SHP77 (cell line): ENCODE data around the gene IZUMO1.
"Not testable (repeated sequence)": the region's sequence is repeated elsewhere in the genome, so short reads cannot be mapped to it uniquely, and the experiment has no call there.

Experiments used
- DNase-seq, 2 experiments: peaks; one replicate each; lab custom pipeline; 2025; lab: John Stamatoyannopoulos, UW

IZUMO1 gene

GRCh38 chr19:48713041-48713863 is 33.5 kb downstream of the IZUMO1 start:
- DNase-seq: no peak

DNA sequence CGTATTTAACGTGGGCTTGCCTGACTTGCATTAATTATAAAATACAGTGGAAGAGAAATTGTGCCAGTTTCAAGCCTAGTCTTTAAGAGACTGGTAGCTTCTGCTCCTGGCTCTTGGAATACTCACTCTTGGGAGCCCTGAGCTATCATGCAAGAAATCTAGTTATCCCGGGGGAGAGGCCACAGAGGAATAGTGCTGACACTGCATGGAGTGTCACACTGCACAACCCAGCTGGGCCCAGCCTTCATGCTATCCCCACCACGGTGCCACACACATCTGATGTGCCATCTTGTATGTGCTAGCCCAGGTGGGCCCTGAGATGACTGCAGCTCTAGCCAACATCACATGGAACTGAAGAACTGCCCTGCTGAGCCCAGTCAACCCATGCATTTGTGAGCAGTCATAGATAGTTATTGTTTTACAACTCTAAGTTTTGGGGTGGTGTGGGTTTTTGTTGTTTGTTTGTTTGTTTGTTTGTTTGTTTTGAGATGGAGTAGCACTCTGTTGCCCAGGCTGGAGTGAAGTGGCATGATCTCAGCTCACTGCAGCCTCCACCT is 35.5 kb downstream of the IZUMO1 start:
- no peak for DNase-seq

- DNase-seq: no peak
These were observed 38.2 kb downstream of the IZUMO1 start for GRCh38 chr19:48708471-48708870.

DNA sequence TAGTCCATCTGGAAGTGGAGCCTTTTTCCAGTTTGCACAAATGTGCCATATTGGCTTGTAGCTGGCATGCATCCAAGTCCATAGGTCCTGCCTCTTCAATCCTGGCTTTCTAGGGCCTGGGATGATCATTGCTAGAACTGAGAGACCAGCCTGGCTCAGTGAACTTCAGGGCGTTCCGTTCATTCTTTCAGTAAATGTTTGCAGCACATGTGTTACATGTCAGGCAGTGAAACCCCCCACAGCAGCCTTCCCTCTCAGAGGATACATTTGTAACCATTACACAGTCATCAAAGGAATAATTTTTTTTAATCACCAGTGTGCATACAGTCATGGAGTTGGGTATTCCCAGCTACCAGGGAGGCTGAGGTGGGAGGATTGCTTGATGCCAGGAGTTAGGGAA is 41.3 kb downstream of the IZUMO1 start:
- DNase-seq: no peak

- DNase-seq: no peak
These were observed 43.4 kb downstream of the IZUMO1 start for GRCh38 chr19:48703316-48703715.

DNA sequence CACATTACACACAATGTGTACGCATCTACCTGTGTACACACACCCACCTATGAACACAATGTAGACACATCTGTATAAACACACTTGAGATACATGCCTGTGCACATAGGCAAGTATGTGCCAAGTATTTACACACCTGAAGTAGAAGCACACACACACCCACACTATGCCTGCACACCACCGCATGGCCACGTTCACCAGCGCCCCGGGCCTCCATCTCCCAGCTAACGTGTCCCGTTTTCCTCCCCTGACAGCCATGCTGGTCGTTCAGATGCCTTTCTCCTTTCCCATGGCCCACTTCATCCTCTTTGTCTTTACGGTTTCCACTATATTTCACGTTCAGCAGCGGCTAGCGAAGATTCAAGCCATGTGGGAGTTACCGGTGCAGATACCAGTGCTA is 44.0 kb downstream of the IZUMO1 start:
- DNase-seq: no peak

DNA sequence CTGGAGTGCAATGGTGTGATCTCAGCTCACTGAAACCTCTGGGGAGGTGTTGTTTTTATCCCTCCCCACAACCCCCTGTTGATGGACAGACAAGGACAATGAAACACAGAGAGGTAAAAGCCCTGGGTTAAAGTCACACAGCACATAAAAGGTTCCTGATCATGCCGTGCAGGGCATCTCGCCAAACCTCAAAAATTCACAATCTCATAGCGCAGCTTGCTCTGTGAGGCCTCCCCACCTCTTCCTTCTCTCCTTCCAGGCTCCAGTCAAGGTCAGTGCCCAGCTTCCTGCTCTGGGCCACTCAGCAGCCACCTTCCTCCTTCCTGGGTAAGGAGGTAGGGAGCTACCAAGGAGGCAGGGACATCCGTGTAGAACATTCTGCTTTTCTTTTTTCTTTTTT is 48.7 kb downstream of the IZUMO1 start:
- no peak for DNase-seq

DNA sequence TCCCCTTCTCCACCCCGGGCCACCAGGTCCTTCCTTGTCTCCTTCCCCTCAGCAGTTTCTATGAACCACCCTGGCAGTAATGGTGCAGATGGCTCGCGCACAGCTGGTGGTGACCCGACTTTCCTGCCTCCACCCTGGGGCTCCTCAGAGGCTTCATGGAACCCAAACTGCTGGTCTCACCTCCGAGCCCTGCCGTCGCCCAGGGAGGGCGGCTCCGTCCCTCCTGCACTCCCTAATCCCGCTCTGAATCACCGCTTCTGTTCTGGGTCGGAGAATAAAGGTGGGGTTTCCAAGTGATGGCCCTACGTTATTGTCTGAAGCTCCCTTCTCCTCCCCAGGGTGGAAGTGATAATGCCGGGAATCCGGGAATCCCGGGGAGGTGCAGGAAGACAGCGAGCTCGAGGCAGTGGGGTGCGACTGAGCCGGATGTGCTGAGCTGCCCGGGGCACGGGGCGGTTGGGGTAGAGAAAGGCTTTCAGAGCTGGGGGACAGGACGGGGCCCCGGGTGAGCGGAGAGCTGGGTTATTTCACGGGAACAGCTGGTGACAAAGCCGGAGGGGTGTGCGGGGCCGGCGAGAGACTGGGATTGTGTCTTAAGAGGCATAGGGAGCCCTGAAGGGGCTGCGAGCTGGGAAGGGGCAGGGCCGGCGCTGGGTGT is 50.2 kb downstream of the IZUMO1 start:
- no peak for DNase-seq

GRCh38 chr19:48695743-48696352 is 50.9 kb downstream of the IZUMO1 start, which contains the start of gene FUT2:
TSS of gene FUT2 (plus strand) at chr19:48695971. CDS start at chr19:48702957, 6,986 bp downstream.
- DNase-seq: peak in 1 of 2 experiments; percentile 25

DNA sequence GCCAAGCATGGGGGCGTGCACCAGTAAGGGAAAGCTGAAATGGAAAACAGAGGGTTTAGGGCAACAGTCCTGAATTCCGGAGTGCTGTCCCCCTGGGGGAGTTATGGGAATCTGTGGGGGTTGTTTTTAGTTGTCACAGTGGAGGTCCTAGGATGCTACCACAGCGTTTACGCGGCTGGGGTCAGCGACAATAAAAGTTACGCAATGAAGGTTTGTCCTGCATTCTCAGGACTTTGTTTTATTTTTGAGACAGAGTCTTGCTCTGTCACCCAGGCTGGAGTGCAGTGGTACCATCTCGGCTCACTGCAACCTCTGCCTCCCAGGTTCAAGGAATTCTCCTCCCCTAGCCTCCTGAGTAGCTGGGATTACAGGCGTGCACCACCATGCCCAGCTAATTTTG is 53.1 kb downstream of the IZUMO1 start:
- DNase-seq: not testable (repeated sequence)
